Cardiac fibroblast (primary cell): ENCODE measurements around the gene UBE2G2.

Experiments used
- DNase-seq, 2 donors: peaks; one replicate each; pipeline versions ENCODE4 v3.0.0 to v3.0.0-alpha.2; 2010; ENCODE audit warnings: low read depth in 2 of 2
- H3K4me3 ChIP-seq, 2 donors: replicated peaks in 1 of 2; 1 replicate in 1 of 2; 2 replicates in 1 of 2; pipeline ENCODE4 v1.5.1; 2011; ENCODE audit warnings: low read depth in 2 of 2, low read length in 2 of 2, mild to moderate bottlenecking in 2 of 2, moderate library complexity in 1 of 2
- CTCF ChIP-seq: IDR thresholded peaks from one replicate; pipeline ENCODE4 v1.5.1; 2011; ENCODE audit warnings: low read depth, mild to moderate bottlenecking, low read length, inconsistent platforms

The UBE2G2 gene

GRCh38 chr21:44780137-44780502, 21.5 kb downstream of the UBE2G2 start:
- DNase-seq = no peak
- H3K4me3 ChIP-seq = no peak overlapping the region
- no peak for TF ChIP-seq CTCF

GRCh38 chr21:44779417-44780136, 22.0 kb downstream of the UBE2G2 start:
- peak in 1 of 2 donors; percentile 53 for DNase-seq
- H3K4me3 ChIP-seq = no peak overlapping the region
- no peak for TF ChIP-seq CTCF

GRCh38 chr21:44778983-44779382, 22.6 kb downstream of the UBE2G2 start:
- no peak overlapping the region for H3K4me3 ChIP-seq
- TF ChIP-seq CTCF = no peak
- no peak for DNase-seq

GRCh38 chr21:44778499-44778911, 23.1 kb downstream of the UBE2G2 start:
- TF ChIP-seq CTCF = no peak
- DNase-seq = no peak
- H3K4me3 ChIP-seq = no peak overlapping the region

- no peak overlapping the region for H3K4me3 ChIP-seq
- no peak for TF ChIP-seq CTCF
- no peak for DNase-seq
Measured at GRCh38 chr21:44778094-44778493, 23.5 kb downstream of the UBE2G2 start.

- TF ChIP-seq CTCF = no peak
- no peak overlapping the region for H3K4me3 ChIP-seq
- DNase-seq = no peak
Measured at GRCh38 chr21:44774972-44775371, 26.6 kb downstream of the UBE2G2 start.

- no peak overlapping the region for H3K4me3 ChIP-seq
- DNase-seq = no peak
- TF ChIP-seq CTCF = no peak
Measured at GRCh38 chr21:44773291-44773932, 28.2 kb downstream of the UBE2G2 start.
